NCI-H1417 (cell line): ENCODE measurements around the gene SPDYC.
A peak's percentile ranks its signal among the peaks of the same experiment; 100 is the strongest.

Experiments
- DNase-seq, 3 experiments: peaks; one replicate each; lab custom pipeline; 2025; lab: John Stamatoyannopoulos, UW

Gene SPDYC

GRCh38 chr11:65170058-65170534, at the start of gene SPDYC:
TSS of gene SPDYC (plus strand) at chr11:65170233. CDS start at chr11:65171358, 1,125 bp downstream.
- no peak for DNase-seq

GRCh38 chr11:65120831-65121230, 49.2 kb upstream of the SPDYC start:
- no peak for DNase-seq

- DNase-seq = peak in 2 of 3 experiments; percentile 41 to 66
These were observed 48.6 kb upstream of the SPDYC start for GRCh38 chr11:65121447-65121864.

GRCh38 chr11:65121865-65122696, 48.0 kb upstream of the SPDYC start, which contains the start of the genes FAU and MRPL49:
TSS of gene FAU (minus strand) at chr11:65122134. CDS start at chr11:65121813, 321 bp downstream.
TSS of gene MRPL49 (plus strand) at chr11:65122321. CDS start at chr11:65122347, 26 bp downstream.
- DNase-seq = peak; percentile 98 to 99 (median 98)

GRCh38 chr11:65124480-65125196, 45.4 kb upstream of the SPDYC start:
- no peak for DNase-seq

- DNase-seq = no peak
These were observed 44.6 kb upstream of the SPDYC start for GRCh38 chr11:65125197-65126056.

GRCh38 chr11:65126624-65127274, 43.3 kb upstream of the SPDYC start:
- DNase-seq = no peak

GRCh38 chr11:65127473-65128181, 42.4 kb upstream of the SPDYC start:
- no peak for DNase-seq

GRCh38 chr11:65128182-65129145, 41.6 kb upstream of the SPDYC start:
- no peak for DNase-seq

GRCh38 chr11:65129649-65130441, 40.2 kb upstream of the SPDYC start:
- no peak for DNase-seq

- DNase-seq = no peak
These were observed 39.2 kb upstream of the SPDYC start for GRCh38 chr11:65130631-65131416.

GRCh38 chr11:65131417-65131776, 38.6 kb upstream of the SPDYC start:
- no peak for DNase-seq

- DNase-seq = no peak
These were observed 38.2 kb upstream of the SPDYC start for GRCh38 chr11:65131895-65132237.

- DNase-seq = no peak
These were observed 37.6 kb upstream of the SPDYC start for GRCh38 chr11:65132238-65132987.

GRCh38 chr11:65132988-65133700, 36.9 kb upstream of the SPDYC start:
- DNase-seq = peak in 1 of 3 experiments; percentile 35

GRCh38 chr11:65133724-65134123, 36.3 kb upstream of the SPDYC start:
- no peak for DNase-seq
